ENCODE results near the gene ARNT2. TPM values are rescaled to one million over a fixed set of nuclear protein-coding genes. Genes with fewer than 3 reads are reported as not detected.

The ARNT2 gene
- total RNA-seq, 1 experiment from 2014 or later = 3.6 TPM

- H3K27ac Mint-ChIP-seq (ENCODE audit: unreplicated experiment) = no peak overlapping the region
- H3K4me1 Mint-ChIP-seq (ENCODE audit: low read depth, unreplicated experiment) = peaks cover 22% of the 10 kb centered on the region
- CTCF ChIA-PET = interaction anchor here (0.6 kb wide), 1 partner anchor 29 kb away, joined by 3 read pairs; no protein-coding TSS in a partner anchor
- H3K9me3 Mint-ChIP-seq (ENCODE audit: low read depth, unreplicated experiment) = no peaks in the 10 kb centered on the region
- no peak overlapping the region for H3K4me3 Mint-ChIP-seq (ENCODE audit: low read depth, unreplicated experiment)
- no peaks in the 10 kb centered on the region for H3K27me3 Mint-ChIP-seq (ENCODE audit: unreplicated experiment)
- intact Hi-C loops (cut with micrococcal nuclease; ENCODE audit: unreplicated experiment) = no loop called here
- no peak for TF ChIP-seq CTCF (IDR thresholded peaks at IDR 0.05; ENCODE audit: unreplicated experiment)
- peaks cover 5% of the 10 kb centered on the region for H3K36me3 Mint-ChIP-seq (ENCODE audit: insufficient read depth, unreplicated experiment)
- BruUV-seq (replicated peaks) = no TSS peak
- no peak for DNase-seq
These were observed 209.7 kb downstream of the ARNT2 start for GRCh38 chr15:80613762-80614365.

- CTCF ChIA-PET = no interaction called here
- H3K4me1 Mint-ChIP-seq (ENCODE audit: low read depth, unreplicated experiment) = peaks cover 22% of the 10 kb centered on the region
- no TSS peak for BruUV-seq (replicated peaks)
These were observed 210.7 kb downstream of the ARNT2 start for GRCh38 chr15:80614711-80615360.

GRCh38 chr15:80615361-80615736 is 211.2 kb downstream of the ARNT2 start:
- DNase-seq = no peak
- BruUV-seq (replicated peaks) = no TSS peak
- no peaks in the 10 kb centered on the region for H3K27me3 Mint-ChIP-seq (ENCODE audit: unreplicated experiment)
- no peak overlapping the region for H3K27ac Mint-ChIP-seq (ENCODE audit: unreplicated experiment)
- H3K9me3 Mint-ChIP-seq (ENCODE audit: low read depth, unreplicated experiment) = no peaks in the 10 kb centered on the region
- TF ChIP-seq CTCF (IDR thresholded peaks at IDR 0.05; ENCODE audit: unreplicated experiment) = no peak
- no peak overlapping the region for H3K4me3 Mint-ChIP-seq (ENCODE audit: low read depth, unreplicated experiment)
- H3K36me3 Mint-ChIP-seq (ENCODE audit: insufficient read depth, unreplicated experiment) = peaks cover 5% of the 10 kb centered on the region
- intact Hi-C loops (cut with micrococcal nuclease; ENCODE audit: unreplicated experiment) = no loop called here
- peaks cover 22% of the 10 kb centered on the region for H3K4me1 Mint-ChIP-seq (ENCODE audit: low read depth, unreplicated experiment)
- CTCF ChIA-PET = no interaction called here

More at GRCh38 chr15:80614711-80615360, 210.7 kb downstream of the ARNT2 start:
- H3K27ac Mint-ChIP-seq (ENCODE audit: unreplicated experiment) = no peak overlapping the region
- H3K4me3 Mint-ChIP-seq (ENCODE audit: low read depth, unreplicated experiment) = no peak overlapping the region
- intact Hi-C loops (cut with micrococcal nuclease; ENCODE audit: unreplicated experiment) = no loop called here
- no peak for TF ChIP-seq CTCF (IDR thresholded peaks at IDR 0.05; ENCODE audit: unreplicated experiment)
- no peaks in the 10 kb centered on the region for H3K27me3 Mint-ChIP-seq (ENCODE audit: unreplicated experiment)
- H3K36me3 Mint-ChIP-seq (ENCODE audit: insufficient read depth, unreplicated experiment) = peaks cover 5% of the 10 kb centered on the region
- no peak for DNase-seq
- H3K9me3 Mint-ChIP-seq (ENCODE audit: low read depth, unreplicated experiment) = no peaks in the 10 kb centered on the region

GRCh38 chr15:80615783-80616391 is 211.7 kb downstream of the ARNT2 start:
- peak; percentile 68 for DNase-seq
- Mint-ChIP-seq H3K9me3 (ENCODE audit: low read depth, unreplicated experiment) (no peaks in the 10 kb centered on the region), H3K27me3 (ENCODE audit: unreplicated experiment) (no peaks in the 10 kb centered on the region), H3K4me1 (ENCODE audit: low read depth, unreplicated experiment) (peaks cover 22% of the 10 kb centered on the region), H3K27ac (ENCODE audit: unreplicated experiment) (no peak overlapping the region), H3K36me3 (ENCODE audit: insufficient read depth, unreplicated experiment) (peaks cover 5% of the 10 kb centered on the region), H3K4me3 (ENCODE audit: low read depth, unreplicated experiment) (no peak overlapping the region)
- TF ChIP-seq CTCF (IDR thresholded peaks at IDR 0.05; ENCODE audit: unreplicated experiment) = no peak
- CTCF ChIA-PET = no interaction called here
- intact Hi-C loops (cut with micrococcal nuclease; ENCODE audit: unreplicated experiment) = loop anchor here (2.0 kb wide), 1 partner anchor 49 kb away; no protein-coding TSS in a partner anchor
- BruUV-seq (replicated peaks) = no TSS peak

Data from Calu3 (cell line).